Fibroblast of peridontal ligament (primary cell): ENCODE data around the gene CHSY1.
A peak's percentile ranks its signal among the peaks of the same experiment; 100 is the strongest.
"Not testable (repeated sequence)": the region's sequence is repeated elsewhere in the genome, so short reads cannot be mapped to it uniquely, and the experiment has no call there.

ENCODE experiments used
- DNase-seq: peaks from one replicate; pipeline ENCODE4 v3.0.0-alpha.2; 2010; ENCODE audit errors: extremely low read depth

Gene CHSY1, protein sequence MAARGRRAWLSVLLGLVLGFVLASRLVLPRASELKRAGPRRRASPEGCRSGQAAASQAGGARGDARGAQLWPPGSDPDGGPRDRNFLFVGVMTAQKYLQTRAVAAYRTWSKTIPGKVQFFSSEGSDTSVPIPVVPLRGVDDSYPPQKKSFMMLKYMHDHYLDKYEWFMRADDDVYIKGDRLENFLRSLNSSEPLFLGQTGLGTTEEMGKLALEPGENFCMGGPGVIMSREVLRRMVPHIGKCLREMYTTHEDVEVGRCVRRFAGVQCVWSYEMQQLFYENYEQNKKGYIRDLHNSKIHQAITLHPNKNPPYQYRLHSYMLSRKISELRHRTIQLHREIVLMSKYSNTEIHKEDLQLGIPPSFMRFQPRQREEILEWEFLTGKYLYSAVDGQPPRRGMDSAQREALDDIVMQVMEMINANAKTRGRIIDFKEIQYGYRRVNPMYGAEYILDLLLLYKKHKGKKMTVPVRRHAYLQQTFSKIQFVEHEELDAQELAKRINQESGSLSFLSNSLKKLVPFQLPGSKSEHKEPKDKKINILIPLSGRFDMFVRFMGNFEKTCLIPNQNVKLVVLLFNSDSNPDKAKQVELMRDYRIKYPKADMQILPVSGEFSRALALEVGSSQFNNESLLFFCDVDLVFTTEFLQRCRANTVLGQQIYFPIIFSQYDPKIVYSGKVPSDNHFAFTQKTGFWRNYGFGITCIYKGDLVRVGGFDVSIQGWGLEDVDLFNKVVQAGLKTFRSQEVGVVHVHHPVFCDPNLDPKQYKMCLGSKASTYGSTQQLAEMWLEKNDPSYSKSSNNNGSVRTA

GRCh38 chr15:101251830-101252820 is at the start of gene CHSY1:
Gene CHSY1 (minus strand): TSS chr15:101252048. CDS start chr15:101251456, 592 bp downstream.
- peak; percentile 93 for DNase-seq

- DNase-seq: no peak
These were observed 44.9 kb upstream of the CHSY1 start for GRCh38 chr15:101296418-101297405.

DNA sequence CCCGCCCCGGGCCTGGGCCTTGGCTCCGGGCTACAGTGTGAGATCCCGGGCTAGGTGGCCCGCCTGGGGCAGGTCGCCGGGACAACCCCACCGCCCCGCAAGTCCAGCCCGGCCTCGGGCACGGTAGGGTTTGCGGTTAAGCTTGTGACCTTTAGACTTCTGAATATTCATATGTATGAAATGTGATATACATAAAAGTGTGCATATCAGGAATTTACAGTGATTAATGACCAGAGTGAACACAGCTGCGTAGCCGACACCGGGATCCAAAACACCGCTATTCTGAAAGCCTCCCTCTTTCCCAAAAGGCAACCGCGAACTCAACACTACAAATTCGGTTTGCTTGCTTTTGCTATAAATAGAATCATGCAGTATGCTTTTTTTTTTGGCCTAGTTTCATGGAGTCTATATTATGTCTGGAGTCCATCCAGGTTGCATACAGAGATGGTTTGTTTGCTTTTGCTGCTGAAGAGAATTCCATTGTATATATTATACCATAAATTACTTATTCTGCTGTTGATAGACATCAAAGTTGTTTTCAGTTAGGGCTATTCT is 43.8 kb upstream of the CHSY1 start:
- DNase-seq: peak; percentile 28

DNA sequence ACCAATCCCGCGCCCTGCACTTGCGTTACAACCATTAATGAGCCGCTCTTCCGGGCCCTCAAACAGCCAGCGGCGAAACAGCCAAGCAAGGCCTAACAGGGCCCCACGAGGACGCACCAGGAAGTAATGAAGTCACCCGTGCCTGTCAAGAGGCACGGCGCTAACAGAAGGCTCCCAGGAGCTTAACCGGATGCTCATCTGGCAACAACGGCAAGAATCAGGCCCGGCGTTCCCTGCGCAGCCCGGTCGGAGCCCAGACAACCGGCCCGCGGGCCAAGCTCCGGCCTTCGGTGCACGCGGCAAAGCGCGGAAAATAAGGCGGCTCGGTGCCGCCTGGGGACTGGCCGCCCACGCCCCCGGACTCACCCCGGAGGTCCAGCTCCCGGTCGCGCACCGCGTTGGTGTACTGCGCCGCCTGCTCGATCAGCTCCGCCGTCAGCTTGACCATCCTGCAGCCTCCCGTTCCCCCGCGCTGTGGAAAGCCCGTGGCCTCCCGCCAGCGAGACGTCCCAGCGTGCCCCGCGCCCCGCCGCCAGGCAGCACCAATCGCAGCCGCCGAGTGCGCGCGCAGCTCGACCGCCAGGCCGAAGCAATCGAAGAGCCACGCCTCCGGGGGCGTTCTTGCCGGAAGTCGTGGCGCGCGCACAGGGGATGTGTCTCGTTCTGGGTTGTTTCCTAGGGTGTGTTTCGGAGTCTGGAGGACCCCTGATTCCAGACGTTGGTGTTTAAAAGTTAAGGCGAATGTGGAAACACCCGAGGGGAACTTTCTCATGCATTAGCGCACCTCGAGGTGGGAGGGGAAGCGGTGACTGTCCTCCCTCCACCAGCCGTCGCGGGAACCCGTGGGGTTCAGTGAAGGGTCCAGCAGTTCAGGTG is 43.1 kb upstream of the CHSY1 start, which contains the start of gene SNRPA1:
SNRPA1 (minus strand) TSS at position 518 of the 876 bp plus-strand sequence; CDS start at position 448, 70 bp downstream.
- DNase-seq: peak; percentile 90

DNA sequence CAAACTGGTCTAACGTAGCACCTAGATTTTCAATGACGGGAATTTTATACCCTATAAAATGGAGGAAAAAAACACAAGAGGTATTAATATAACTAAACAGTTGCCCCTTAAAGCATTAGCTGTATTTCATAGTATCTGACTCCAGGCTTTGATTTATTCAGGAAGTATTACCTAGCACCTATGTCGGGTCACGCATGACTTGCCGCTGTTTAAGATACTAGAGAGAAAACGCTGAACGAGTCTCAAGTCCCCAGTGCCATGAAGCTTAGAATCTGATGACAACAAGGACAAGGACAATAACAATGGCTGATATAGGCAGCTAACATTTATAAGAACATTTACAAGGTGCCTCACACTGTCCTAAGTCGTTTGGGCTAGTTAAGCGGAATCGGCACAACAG is 41.3 kb upstream of the CHSY1 start:
- DNase-seq: no peak

GRCh38 chr15:101288905-101289513 is 37.2 kb upstream of the CHSY1 start:
- peak; percentile 69 for DNase-seq

- not testable (repeated sequence) for DNase-seq
These were observed 35.5 kb upstream of the CHSY1 start for GRCh38 chr15:101287342-101287741.

DNA sequence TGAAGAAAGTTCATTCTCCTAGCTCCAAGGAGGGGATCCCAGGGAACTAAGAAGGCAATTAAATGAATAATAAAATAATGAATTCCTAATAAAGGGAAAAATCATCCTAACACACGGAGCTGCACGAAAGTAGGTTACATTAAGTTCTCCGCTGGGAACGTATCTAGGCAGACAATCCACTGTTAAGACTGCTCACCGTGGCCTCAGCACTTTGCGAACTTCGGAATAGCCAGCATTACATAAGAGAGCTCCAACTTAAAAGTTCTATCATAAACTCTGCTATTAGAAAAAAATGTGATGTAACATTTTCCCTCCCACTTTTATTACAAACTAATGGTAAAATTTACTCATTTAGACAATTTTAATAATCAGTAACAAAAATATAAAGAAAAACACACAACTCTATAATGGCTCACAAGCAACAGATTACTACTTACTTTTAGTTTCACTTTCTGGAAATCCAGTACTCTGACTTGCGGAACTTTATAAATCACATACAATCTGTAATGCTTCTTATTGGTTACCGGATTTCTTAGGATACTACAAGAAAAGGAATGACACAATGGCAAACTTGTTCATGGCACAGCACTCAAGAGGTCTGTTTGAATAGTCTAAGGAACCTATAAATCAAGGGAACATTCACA is 34.7 kb upstream of the CHSY1 start:
- no peak for DNase-seq

DNA sequence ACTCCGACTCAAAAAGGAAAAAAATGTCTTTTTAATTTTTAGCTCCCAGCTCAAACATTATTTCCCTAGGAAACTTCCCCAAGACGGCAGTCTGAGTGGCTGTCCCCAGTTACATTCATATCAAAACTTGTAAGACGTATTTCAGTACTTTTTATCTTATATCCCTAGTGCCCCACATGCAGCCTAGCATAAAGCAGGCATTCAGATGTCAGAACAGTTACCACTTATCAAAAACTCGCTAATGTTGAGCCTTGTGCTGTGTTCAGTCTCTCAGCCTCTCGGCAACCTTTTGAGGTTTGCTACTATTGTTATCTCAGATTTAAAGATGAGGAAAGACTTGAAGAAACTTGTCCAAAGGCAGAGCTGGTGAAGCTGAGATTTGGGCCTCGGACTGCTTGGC is 32.1 kb upstream of the CHSY1 start:
- no peak for DNase-seq

GRCh38 chr15:101280007-101280406 is 28.2 kb upstream of the CHSY1 start:
- no peak for DNase-seq

DNA sequence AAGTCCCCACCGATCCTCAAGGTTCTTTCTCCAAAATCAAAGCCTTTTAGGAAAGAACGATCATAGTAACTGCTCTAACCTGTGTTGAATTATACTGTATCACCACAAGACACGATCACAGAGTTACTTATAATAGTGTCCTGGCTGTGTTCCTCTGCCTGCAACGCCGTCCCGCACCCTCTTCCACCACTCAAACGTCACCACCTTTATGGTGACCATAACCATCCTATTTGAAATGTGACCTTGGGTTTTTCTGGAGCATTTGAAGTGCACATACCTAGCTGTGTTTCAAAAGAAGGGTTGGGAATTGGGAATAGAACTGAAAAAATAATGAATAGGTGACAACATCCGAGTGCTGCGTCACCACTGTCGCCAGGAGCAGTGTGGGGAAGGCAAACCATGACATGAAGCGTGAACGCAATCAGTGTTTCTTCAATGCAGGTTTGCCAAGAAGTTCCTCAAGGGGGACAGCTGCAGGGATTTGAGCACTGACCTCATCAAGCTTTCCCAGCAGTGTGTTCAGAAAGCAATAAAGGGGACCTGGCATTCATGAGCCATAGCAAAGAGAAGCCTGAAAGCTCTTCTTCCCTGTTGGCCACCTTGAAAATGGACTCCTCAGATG is 26.2 kb upstream of the CHSY1 start:
- DNase-seq: no peak

DNA sequence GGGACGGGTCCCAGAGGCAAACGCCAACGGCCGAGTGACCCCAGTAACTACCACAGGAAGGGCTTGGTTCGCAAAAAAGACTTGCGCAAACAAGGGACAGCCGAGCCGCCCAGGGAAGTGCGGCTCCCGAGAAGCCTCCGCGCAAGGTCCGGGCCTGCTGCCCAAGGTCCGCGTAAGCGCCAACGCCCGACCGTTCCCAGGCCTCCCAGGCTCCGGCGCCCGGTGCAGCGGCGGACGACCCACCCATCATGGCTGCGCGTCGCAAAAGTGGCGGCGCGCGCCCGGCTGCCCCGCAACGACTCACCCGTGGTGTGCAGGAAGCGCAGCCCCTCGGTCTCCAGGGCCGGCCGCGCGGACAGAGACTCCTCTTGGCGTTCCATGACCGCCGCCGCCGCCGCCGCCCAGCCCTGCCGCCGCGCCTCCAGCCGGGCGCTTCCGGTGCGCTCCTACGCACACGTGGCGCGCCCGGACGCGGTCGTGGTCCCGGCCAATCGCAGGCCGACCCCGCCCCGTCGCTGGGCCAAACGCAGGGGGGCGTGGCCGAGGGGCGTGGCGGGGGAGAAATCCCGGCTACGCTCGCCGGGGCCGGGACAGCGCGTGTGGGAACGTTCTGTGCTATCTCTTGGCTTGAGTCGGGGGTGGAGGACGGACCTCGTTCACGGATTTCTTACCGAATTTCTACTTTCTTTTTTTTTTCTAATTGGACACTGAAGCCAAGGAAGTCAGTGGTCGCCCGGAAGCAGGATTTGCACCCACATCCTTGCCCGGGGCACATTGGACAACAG is 25.4 kb upstream of the CHSY1 start, which contains the start of gene SELENOS:
SELENOS (minus strand) TSS at position 448 of the 785 bp plus-strand sequence; CDS start at position 380, 68 bp downstream.
- DNase-seq: peak; percentile 76

- peak; percentile 46 for DNase-seq
These were observed 24.7 kb upstream of the CHSY1 start for GRCh38 chr15:101276501-101277037.

GRCh38 chr15:101275018-101275417 is 23.2 kb upstream of the CHSY1 start:
- DNase-seq: no peak

- DNase-seq: no peak
These were observed 21.7 kb upstream of the CHSY1 start for GRCh38 chr15:101273534-101273933.

GRCh38 chr15:101272584-101272983 is 20.7 kb upstream of the CHSY1 start:
- no peak for DNase-seq
